Panc1 (cell line): ENCODE data around the gene STK24.

Experiments
- CTCF ChIP-seq: fragments of 450-650 bp; IDR thresholded peaks from 2 replicates; pipeline ENCODE4 v1.5.1; 2017; ENCODE audit warnings: mild to moderate bottlenecking
- POLR2AphosphoS5 ChIP-seq: IDR thresholded peaks from 2 replicates; pipeline ENCODE4 v1.6.1; 2012; ENCODE audit warnings: mild to moderate bottlenecking, low read depth, low read length, moderate library complexity
- SIN3A ChIP-seq: IDR thresholded peaks from 2 replicates; pipeline ENCODE4 v1.6.1; 2012; ENCODE audit warnings: low read depth, mild to moderate bottlenecking, low read length, moderate library complexity, borderline replicate concordance; ENCODE audit not compliant: insufficient read depth
- TF ChIP-seq, protein P1 (sequence below), 2 experiments: IDR thresholded peaks; 2 replicates each; pipeline ENCODE4 v1.6.1; 2011 to 2012; ENCODE audit warnings: low read depth in 2 of 2, control low read depth in 1 of 2, low read length in 1 of 2, mild to moderate bottlenecking in 1 of 2, moderate library complexity in 1 of 2; ENCODE audit not compliant: insufficient read depth in 1 of 2

- TF ChIP-seq CTCF (no peak), POLR2AphosphoS5 (no peak), SIN3A (no peak)
- TF ChIP-seq, protein P1, sequence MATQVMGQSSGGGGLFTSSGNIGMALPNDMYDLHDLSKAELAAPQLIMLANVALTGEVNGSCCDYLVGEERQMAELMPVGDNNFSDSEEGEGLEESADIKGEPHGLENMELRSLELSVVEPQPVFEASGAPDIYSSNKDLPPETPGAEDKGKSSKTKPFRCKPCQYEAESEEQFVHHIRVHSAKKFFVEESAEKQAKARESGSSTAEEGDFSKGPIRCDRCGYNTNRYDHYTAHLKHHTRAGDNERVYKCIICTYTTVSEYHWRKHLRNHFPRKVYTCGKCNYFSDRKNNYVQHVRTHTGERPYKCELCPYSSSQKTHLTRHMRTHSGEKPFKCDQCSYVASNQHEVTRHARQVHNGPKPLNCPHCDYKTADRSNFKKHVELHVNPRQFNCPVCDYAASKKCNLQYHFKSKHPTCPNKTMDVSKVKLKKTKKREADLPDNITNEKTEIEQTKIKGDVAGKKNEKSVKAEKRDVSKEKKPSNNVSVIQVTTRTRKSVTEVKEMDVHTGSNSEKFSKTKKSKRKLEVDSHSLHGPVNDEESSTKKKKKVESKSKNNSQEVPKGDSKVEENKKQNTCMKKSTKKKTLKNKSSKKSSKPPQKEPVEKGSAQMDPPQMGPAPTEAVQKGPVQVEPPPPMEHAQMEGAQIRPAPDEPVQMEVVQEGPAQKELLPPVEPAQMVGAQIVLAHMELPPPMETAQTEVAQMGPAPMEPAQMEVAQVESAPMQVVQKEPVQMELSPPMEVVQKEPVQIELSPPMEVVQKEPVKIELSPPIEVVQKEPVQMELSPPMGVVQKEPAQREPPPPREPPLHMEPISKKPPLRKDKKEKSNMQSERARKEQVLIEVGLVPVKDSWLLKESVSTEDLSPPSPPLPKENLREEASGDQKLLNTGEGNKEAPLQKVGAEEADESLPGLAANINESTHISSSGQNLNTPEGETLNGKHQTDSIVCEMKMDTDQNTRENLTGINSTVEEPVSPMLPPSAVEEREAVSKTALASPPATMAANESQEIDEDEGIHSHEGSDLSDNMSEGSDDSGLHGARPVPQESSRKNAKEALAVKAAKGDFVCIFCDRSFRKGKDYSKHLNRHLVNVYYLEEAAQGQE (IDR thresholded peaks at IDR 0.05; ENCODE audit: insufficient read depth in 1 of 2, low read depth in 2 of 2, low read length in 1 of 2) = no peak
Measured at GRCh38 chr13:98599502-98600328, 22.8 kb upstream of the STK24 start.
